ENCODE results near the gene LRFN2. TPM values are rescaled to one million over a fixed set of nuclear protein-coding genes. Genes with fewer than 3 reads are reported as not detected.

Gene LRFN2
- total RNA-seq, 1 donor from 2014 or later: not detected

- H3K4me3 ChIP-seq: no peak overlapping the region
- no peaks in the 10 kb centered on the region for H3K36me3 ChIP-seq
- no peak for TF ChIP-seq CTCF (IDR thresholded peaks at IDR 0.05; ENCODE audit: borderline replicate concordance)
- H3K27ac ChIP-seq (replicated peaks): no peak overlapping the region
- H3K4me1 ChIP-seq: no peaks in the 10 kb centered on the region
- peaks cover 15% of the 10 kb centered on the region for H3K9me3 ChIP-seq (replicated peaks)
- no peak for DNase-seq
- intact Hi-C loops (cut with micrococcal nuclease): no loop called here
- H3K27me3 ChIP-seq (ENCODE audit: low read depth): peaks cover 74% of the 10 kb centered on the region
Observed at GRCh38 chr6:40620574-40621240, 33.5 kb upstream of the LRFN2 start.

GRCh38 chr6:40614671-40615070, 27.5 kb upstream of the LRFN2 start:
- no peak for DNase-seq
- H3K27me3 ChIP-seq (ENCODE audit: low read depth): peaks cover 99% of the 10 kb centered on the region
- no peaks in the 10 kb centered on the region for H3K36me3 ChIP-seq
- peaks cover 14% of the 10 kb centered on the region for H3K9me3 ChIP-seq (replicated peaks)
- H3K4me3 ChIP-seq: no peak overlapping the region
- TF ChIP-seq CTCF (IDR thresholded peaks at IDR 0.05; ENCODE audit: borderline replicate concordance): no peak
- H3K27ac ChIP-seq (replicated peaks): no peak overlapping the region
- intact Hi-C loops (cut with micrococcal nuclease): no loop called here
- H3K4me1 ChIP-seq: no peaks in the 10 kb centered on the region

- H3K36me3 ChIP-seq: no peaks in the 10 kb centered on the region
- H3K4me3 ChIP-seq: no peak overlapping the region
- no peak for DNase-seq
- no peak for TF ChIP-seq CTCF (IDR thresholded peaks at IDR 0.05; ENCODE audit: borderline replicate concordance)
- H3K4me1 ChIP-seq: no peaks in the 10 kb centered on the region
- intact Hi-C loops (cut with micrococcal nuclease): no loop called here
- no peak overlapping the region for H3K27ac ChIP-seq (replicated peaks)
- peaks cover 100% of the 10 kb centered on the region for H3K27me3 ChIP-seq (ENCODE audit: low read depth)
- H3K9me3 ChIP-seq (replicated peaks): peaks cover 2% of the 10 kb centered on the region
Observed at GRCh38 chr6:40611912-40612311, 24.7 kb upstream of the LRFN2 start.

- Histone ChIP-seq H3K27me3 (ENCODE audit: low read depth) (peaks cover 98% of the 10 kb centered on the region), H3K36me3 (no peaks in the 10 kb centered on the region), H3K9me3 (replicated peaks) (no peaks in the 10 kb centered on the region), H3K4me3 (no peak overlapping the region), H3K4me1 (no peaks in the 10 kb centered on the region), H3K27ac (replicated peaks) (no peak overlapping the region)
- no peak for DNase-seq
- TF ChIP-seq CTCF (IDR thresholded peaks at IDR 0.05; ENCODE audit: borderline replicate concordance): no peak
- intact Hi-C loops (cut with micrococcal nuclease): no loop called here
Observed at GRCh38 chr6:40611434-40611833, 24.3 kb upstream of the LRFN2 start.

- Histone ChIP-seq H3K4me3 (no peak overlapping the region), H3K4me1 (no peaks in the 10 kb centered on the region), H3K36me3 (no peaks in the 10 kb centered on the region), H3K9me3 (replicated peaks) (no peaks in the 10 kb centered on the region), H3K27ac (replicated peaks) (no peak overlapping the region), H3K27me3 (ENCODE audit: low read depth) (peaks cover 98% of the 10 kb centered on the region)
- DNase-seq: no peak
- TF ChIP-seq CTCF (IDR thresholded peaks at IDR 0.05; ENCODE audit: borderline replicate concordance): no peak
- intact Hi-C loops (cut with micrococcal nuclease): no loop called here
Observed at GRCh38 chr6:40610229-40610628, 23.1 kb upstream of the LRFN2 start.

Data from left ventricle myocardium inferior (tissue), 1 donor.